RWPE1 (cell line): ENCODE measurements around the gene IFNG.

Experiments used
- CTCF ChIA-PET: fragments of 350-600 bp; sonication (Branson Sonifier 250); formaldehyde crosslinking; extraction: SDS; loops from one replicate; lab custom pipeline; 2021; lab: Yijun Ruan, JAX
- POLR2A ChIA-PET: fragments of 400-600 bp; formaldehyde crosslinking; extraction: SDS; loops from one replicate; lab custom pipeline; 2020; ENCODE audit warnings: antibody characterized with exemption; ENCODE audit not compliant: low non-redundant PET; lab: Yijun Ruan, JAX
- DNase-seq: peaks from one replicate; pipeline ENCODE4 v3.0.0; 2012; ENCODE audit warnings: low spot score
- H3K27ac ChIP-seq: fragments of 450-650 bp; 2 replicates; pipeline ENCODE4 v1.5.1; 2017
- TF ChIP-seq, protein P1 (sequence below): fragments of 450-650 bp; conservative IDR thresholded peaks from 2 replicates; pipeline ENCODE4 v1.5.1; 2017; ENCODE audit warnings: low read depth, mild to moderate bottlenecking

The IFNG gene

DNA sequence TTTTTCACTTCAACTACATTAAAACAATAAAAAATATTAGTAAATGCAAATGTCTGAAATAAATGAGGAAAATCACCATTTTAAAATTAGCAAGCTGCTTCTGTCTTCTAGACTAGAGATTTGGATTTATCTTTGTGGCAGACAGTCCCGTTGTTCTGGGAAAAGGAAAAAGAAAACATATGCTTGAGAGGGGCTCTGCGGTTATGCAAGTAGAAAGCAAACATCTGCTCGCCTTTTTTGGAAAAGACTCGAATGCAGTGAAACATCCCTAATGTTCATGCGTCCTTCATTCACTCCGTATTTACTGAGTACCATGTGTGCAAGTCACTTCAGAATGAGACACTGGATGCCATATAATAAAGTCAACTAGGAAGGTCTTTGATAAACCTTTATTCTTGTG lies 44.9 kb downstream of the IFNG start:
- ChIA-PET CTCF (interaction anchor here (0.6 to 0.8 kb wide), 3 partner anchors 10 to 172 kb away, joined by 3 to 4 read pairs (median 3); no protein-coding TSS in a partner anchor), POLR2A (no interaction called here)
- no peak for DNase-seq
- TF ChIP-seq, protein P1, sequence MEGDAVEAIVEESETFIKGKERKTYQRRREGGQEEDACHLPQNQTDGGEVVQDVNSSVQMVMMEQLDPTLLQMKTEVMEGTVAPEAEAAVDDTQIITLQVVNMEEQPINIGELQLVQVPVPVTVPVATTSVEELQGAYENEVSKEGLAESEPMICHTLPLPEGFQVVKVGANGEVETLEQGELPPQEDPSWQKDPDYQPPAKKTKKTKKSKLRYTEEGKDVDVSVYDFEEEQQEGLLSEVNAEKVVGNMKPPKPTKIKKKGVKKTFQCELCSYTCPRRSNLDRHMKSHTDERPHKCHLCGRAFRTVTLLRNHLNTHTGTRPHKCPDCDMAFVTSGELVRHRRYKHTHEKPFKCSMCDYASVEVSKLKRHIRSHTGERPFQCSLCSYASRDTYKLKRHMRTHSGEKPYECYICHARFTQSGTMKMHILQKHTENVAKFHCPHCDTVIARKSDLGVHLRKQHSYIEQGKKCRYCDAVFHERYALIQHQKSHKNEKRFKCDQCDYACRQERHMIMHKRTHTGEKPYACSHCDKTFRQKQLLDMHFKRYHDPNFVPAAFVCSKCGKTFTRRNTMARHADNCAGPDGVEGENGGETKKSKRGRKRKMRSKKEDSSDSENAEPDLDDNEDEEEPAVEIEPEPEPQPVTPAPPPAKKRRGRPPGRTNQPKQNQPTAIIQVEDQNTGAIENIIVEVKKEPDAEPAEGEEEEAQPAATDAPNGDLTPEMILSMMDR = no peak
- no peak overlapping the region for H3K27ac ChIP-seq

DNA sequence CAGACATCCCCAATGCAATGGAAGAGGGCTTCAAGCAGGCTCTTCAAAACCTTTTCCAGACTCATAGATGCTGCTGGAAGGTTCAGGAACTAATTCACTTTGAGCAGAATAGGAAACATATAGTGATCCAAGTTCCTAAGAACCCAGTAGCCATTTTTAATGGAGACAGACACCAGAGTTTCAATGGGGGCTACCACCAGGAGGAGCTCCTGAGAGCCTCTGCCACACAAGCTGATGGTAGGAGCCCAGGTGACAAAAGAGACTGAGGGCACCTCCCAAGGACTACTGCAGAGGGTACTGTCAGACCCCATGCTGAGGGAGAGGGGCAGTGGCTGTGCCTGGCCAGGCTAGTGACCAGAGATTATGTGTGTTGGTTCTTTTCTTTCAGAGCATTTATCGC lies 45.9 kb downstream of the IFNG start:
- H3K27ac ChIP-seq = no peak overlapping the region
- CTCF ChIA-PET = interaction anchor here (0.6 to 0.8 kb wide), 2 partner anchors 9 to 1514 kb away, joined by 3 read pairs; no protein-coding TSS in a partner anchor
- DNase-seq = no peak
- POLR2A ChIA-PET = no interaction called here
- TF ChIP-seq, protein P1 = no peak

DNA sequence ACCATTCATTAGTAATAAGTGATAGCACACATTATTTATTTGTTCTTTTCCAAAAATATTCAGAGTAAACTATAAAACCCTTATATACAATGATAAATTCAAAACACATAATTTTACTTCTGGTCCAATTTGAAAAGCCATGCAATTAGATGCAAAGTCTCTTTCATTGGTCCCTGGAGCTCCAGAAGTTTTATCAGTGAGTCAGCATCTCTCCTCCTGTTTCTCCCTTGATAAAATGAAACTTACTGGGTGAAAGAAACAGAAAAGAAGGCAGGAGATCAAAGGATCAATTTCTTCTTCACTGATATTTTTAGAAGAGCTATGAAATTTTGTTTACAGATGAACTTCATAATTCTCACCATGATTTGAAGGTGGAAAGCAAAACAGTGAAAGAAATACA lies 47.5 kb downstream of the IFNG start:
- POLR2A ChIA-PET = no interaction called here
- no peak for DNase-seq
- H3K27ac ChIP-seq = no peak overlapping the region
- TF ChIP-seq, protein P1 = no peak
- CTCF ChIA-PET = no interaction called here

DNA sequence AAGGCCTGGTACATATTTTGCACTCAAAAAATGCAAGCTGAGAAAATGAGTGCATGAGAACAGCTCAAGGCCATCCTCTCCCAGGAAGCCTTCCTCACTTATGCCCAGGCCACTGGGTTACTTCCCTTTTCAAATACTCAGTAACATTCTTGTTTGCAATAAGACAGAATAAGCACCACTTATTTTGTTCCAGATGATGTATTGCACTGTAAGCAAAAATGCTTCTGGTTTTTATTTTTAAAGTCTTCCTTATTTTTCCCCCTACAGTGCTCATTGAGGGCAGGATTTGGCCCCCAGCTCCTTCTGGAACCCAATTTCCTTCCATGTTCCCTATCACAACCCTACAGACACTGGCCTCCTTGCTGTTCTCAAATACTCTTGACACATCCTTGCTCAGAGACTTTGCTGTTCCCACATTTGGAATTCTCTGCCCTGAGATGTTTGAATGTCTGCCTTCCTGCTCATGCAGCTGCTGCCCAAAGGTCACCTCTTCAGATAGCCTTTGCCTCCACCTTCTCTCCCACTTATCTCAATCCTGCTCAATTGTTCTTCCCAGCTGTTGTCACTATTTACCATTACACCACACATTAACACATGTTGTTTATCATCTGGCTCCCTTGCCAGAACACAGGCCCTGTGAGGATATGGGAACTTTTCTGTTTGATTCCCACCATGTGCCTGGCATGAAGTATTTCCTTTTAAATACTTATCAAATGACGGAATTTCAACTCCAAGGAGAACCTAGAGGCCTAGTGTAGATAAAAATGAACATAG lies 49.9 kb downstream of the IFNG start:
- TF ChIP-seq, protein P1 = no peak
- CTCF ChIA-PET = no interaction called here

DNA sequence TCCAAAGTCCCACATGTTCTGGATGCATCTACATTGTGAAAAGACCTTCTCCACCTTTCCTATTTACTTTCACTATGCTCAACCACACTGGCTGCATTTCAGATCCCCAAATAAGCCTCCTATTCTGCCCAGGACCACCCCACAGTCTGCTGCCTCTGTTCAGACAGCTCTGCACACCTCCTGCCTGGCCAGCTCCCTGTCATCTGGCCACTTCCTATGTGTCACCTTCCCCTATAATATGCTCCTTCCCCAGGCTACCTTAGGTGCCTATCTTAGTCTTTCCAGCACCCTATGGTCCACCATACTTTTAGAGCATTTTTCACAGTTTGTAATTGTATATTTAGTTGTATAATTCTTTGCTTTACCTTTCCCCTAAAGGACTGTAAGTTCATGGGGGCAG lies 50.5 kb downstream of the IFNG start:
- POLR2A ChIA-PET = no interaction called here
- TF ChIP-seq, protein P1 = no peak
- H3K27ac ChIP-seq = no peak overlapping the region
- DNase-seq = no peak
- CTCF ChIA-PET = no interaction called here

More for the DNA sequence above, 49.9 kb downstream of the IFNG start:
- no peak for DNase-seq
- no peak overlapping the region for H3K27ac ChIP-seq
- POLR2A ChIA-PET = no interaction called here

DNA sequence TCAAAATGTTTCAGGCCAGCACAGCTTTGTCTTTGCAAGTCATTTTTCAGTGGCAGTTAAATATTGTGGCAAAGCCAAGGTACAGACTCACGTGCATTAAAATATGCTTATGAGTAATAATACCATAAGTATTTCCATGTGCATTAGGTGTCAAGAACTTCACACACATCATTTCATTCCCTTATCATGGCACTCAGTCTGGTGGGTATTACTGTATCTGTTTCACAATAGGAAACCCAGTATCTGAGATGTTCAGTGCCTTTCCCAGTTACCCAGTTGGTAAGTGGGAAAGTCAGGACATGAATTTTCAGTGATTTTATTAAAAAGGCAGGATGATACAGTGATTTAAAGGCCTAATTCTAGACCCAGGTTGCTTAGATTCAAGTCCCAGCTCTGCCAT lies 52.9 kb downstream of the IFNG start:
- ChIA-PET CTCF (interaction anchor here (0.6 to 0.7 kb wide), 2 partner anchors 31 to 81 kb away, joined by 3 read pairs; no protein-coding TSS in a partner anchor), POLR2A (no interaction called here)
- no peak for DNase-seq
- TF ChIP-seq, protein P1 = no peak
- H3K27ac ChIP-seq = no peak overlapping the region
